Activated naive CD8-positive, alpha-beta T cell treated with anti-CD3 and anti-CD28 coated beads, Interleukin-2, amount 10 ng/mL, durations not matched to agents 7 days and 5 days (primary cell): ENCODE results near the gene ATP5F1B. TPM values are rescaled to one million over a fixed set of nuclear protein-coding genes. Genes with fewer than 3 reads are reported as not detected.
A peak's percentile ranks its signal among the peaks of the same experiment; 100 is the strongest.

ENCODE experiments used
- ATAC-seq: fragments of 150-1000 bp; cut with Tn5 transposase; one replicate; pipeline ENCODE4 v1.10.0; 2021; ENCODE audit warnings: low read depth, moderate library complexity
- POLR2A ChIA-PET: fragments of 350-600 bp; sonication (Branson Sonifier 250); formaldehyde crosslinking; loops from one replicate; lab custom pipeline; 2021; ENCODE audit warnings: antibody characterized with exemption; lab: Charles Lee
- DNase-seq: peaks from one replicate; pipeline ENCODE4 v3.0.0; 2021
- H3K27ac Mint-ChIP-seq: one replicate; pipeline ENCODE4 v1.8.0; 2022; ENCODE audit warnings: mild to moderate bottlenecking, mixed read lengths
- H3K27me3 Mint-ChIP-seq: one replicate; pipeline ENCODE4 v1.8.0; 2022; ENCODE audit warnings: mild to moderate bottlenecking, moderate library complexity, mixed read lengths
- H3K36me3 Mint-ChIP-seq: one replicate; pipeline ENCODE4 v1.8.0; 2021; ENCODE audit warnings: mild to moderate bottlenecking, mixed read lengths
- H3K4me1 Mint-ChIP-seq: one replicate; pipeline ENCODE4 v1.8.0; 2021; ENCODE audit warnings: mixed read lengths
- H3K4me3 Mint-ChIP-seq: one replicate; pipeline ENCODE4 v1.8.0; 2022; ENCODE audit warnings: mild to moderate bottlenecking, moderate library complexity, mixed read lengths
- H3K9me3 Mint-ChIP-seq: one replicate; pipeline ENCODE4 v1.8.0; 2021; ENCODE audit warnings: mixed read lengths
- total RNA-seq, 2 experiments: library from RNA; stranded (reverse); gene quantifications; one replicate each; pipeline ENCODE4 v1.2.3, GENCODE V29; 2021

The ATP5F1B gene
- total RNA-seq, 2 experiments from 2014 or later: 468 to 471 TPM

DNA sequence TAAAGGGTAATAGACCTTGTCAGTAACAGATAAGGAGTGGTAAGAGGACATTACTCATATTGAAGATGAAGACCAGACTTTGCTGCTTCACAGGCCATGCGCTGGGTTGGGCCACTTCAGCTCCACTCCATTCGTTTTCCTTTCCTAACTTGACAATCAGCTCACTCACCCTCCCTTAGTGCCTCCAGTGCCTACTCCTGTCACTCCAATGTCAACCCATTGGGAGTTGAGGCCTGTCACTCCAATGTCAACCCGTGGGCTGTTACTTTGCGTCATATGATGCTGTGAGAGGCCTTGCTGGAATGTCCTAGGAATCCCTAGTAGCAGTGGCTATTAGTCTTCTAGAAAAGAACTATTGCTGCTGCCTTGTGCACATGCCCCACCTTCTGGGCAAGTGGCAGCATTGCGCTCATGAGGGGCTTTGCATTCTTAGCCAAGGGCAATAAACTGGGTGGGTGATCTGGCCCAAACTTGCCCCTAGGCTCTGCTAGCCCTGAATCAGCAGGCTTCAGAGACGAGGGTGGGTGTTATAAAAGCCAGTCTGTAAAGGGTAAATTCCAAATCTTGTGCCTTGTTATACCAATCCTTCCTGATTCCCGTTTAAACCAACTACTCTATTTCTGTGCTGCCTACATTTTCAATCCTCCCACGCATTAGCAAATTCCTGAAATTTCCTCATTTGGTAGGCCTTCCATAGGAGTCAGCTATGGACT, 51.7 kb downstream of the ATP5F1B start:
- Mint-ChIP-seq H3K4me3 (no peak overlapping the region), H3K27ac (no peak overlapping the region), H3K36me3 (peaks cover 4% of the 10 kb centered on the region), H3K9me3 (no peaks in the 10 kb centered on the region), H3K4me1 (peaks cover 5% of the 10 kb centered on the region), H3K27me3 (no peaks in the 10 kb centered on the region)
- DNase-seq: peak; percentile 62
- peak; percentile 48 for ATAC-seq
- POLR2A ChIA-PET: no interaction called here

DNA sequence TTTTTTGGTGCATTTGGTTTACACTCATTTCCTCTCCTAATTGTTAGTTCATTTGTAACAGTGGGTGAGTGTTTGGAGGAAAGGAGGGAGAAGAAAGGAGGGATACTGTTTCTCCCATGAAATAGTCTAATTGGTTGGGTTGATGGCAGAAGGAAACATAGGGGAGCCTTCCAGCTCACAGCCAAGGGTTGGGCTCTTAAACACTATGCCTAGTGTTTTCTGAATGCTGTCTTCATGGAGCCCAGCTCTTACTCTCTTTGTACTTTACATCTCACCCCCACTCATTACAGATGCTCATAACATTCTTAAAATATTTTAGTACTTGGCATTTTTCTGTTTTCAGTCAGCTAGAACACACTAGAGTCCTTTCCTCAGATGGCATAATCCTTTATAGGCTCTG, 53.8 kb downstream of the ATP5F1B start:
- no peaks in the 10 kb centered on the region for H3K27me3 Mint-ChIP-seq
- peaks cover 5% of the 10 kb centered on the region for H3K4me1 Mint-ChIP-seq
- no peak overlapping the region for H3K4me3 Mint-ChIP-seq
- H3K27ac Mint-ChIP-seq: no peak overlapping the region
- ATAC-seq: no peak
- POLR2A ChIA-PET: interaction anchor here (0.6 to 1.3 kb wide), 2 partner anchors 31 to 100 kb away, joined by 3 to 7 read pairs; no protein-coding TSS in a partner anchor
- H3K36me3 Mint-ChIP-seq: peaks cover 3% of the 10 kb centered on the region
- no peak for DNase-seq
- H3K9me3 Mint-ChIP-seq: no peaks in the 10 kb centered on the region

GRCh38 chr12:56591126-56591525, 54.7 kb downstream of the ATP5F1B start:
- POLR2A ChIA-PET: interaction anchor here (0.6 to 1.3 kb wide), 2 partner anchors 32 to 99 kb away, joined by 3 to 7 read pairs; no protein-coding TSS in a partner anchor
- ATAC-seq: no peak
- H3K9me3 Mint-ChIP-seq: no peaks in the 10 kb centered on the region
- no peak overlapping the region for H3K27ac Mint-ChIP-seq
- H3K4me3 Mint-ChIP-seq: no peak overlapping the region
- H3K27me3 Mint-ChIP-seq: no peaks in the 10 kb centered on the region
- H3K36me3 Mint-ChIP-seq: peaks cover 4% of the 10 kb centered on the region
- peaks cover 4% of the 10 kb centered on the region for H3K4me1 Mint-ChIP-seq
- DNase-seq: no peak

GRCh38 chr12:56590237-56590830, 55.5 kb downstream of the ATP5F1B start:
- Mint-ChIP-seq H3K27me3 (no peaks in the 10 kb centered on the region), H3K4me3 (no peak overlapping the region), H3K4me1 (peaks cover 4% of the 10 kb centered on the region), H3K27ac (no peak overlapping the region), H3K36me3 (peaks cover 4% of the 10 kb centered on the region), H3K9me3 (no peaks in the 10 kb centered on the region)
- DNase-seq (no peak), ATAC-seq (peak; percentile 89)
- POLR2A ChIA-PET: interaction anchor here (1.3 kb wide), 1 partner anchor 33 kb away, joined by 3 read pairs; no protein-coding TSS in a partner anchor

GRCh38 chr12:56589783-56590182, 56.0 kb downstream of the ATP5F1B start:
- H3K4me3 Mint-ChIP-seq: no peak overlapping the region
- no peak for ATAC-seq
- H3K9me3 Mint-ChIP-seq: no peaks in the 10 kb centered on the region
- peaks cover 4% of the 10 kb centered on the region for H3K4me1 Mint-ChIP-seq
- DNase-seq: no peak
- H3K36me3 Mint-ChIP-seq: peaks cover 4% of the 10 kb centered on the region
- no peak overlapping the region for H3K27ac Mint-ChIP-seq
- POLR2A ChIA-PET: interaction anchor here (0.8 kb wide), 1 partner anchor 68 kb away, joined by 4 read pairs; the partner anchor contains the start of gene RBMS2
- H3K27me3 Mint-ChIP-seq: no peaks in the 10 kb centered on the region

Other genes with a start within 250 kb of the ATP5F1B start
- 10 to 100 TPM; 40.1 to 47.1 TPM for gene TIMELESS, start 196.6 kb downstream of the ATP5F1B start, total RNA-seq
- not detected for gene MIP, start 191.3 kb downstream of the ATP5F1B start, total RNA-seq
- gene SPRYD4, start 177.4 kb downstream of the ATP5F1B start, total RNA-seq: 1 to 10 TPM; 3.9 to 4.1 TPM
- gene GLS2, start 157.8 kb downstream of the ATP5F1B start, total RNA-seq: 1 to 10 TPM; 4.4 to 5.2 TPM
- gene RBMS2, start 124.2 kb downstream of the ATP5F1B start, total RNA-seq: 10 to 100 TPM; 10.3 to 14.5 TPM
- 100 to 1,000 TPM; 139 to 145 TPM for gene BAZ2A, start 15.7 kb downstream of the ATP5F1B start, total RNA-seq
- gene PTGES3, start 42.3 kb upstream of the ATP5F1B start, total RNA-seq: 100 to 1,000 TPM; 210 to 217 TPM
- gene NACA, start 79.3 kb upstream of the ATP5F1B start, total RNA-seq: 100 to 1,000 TPM; 878 to 882 TPM
- 10 to 100 TPM; 52.5 to 56.1 TPM for gene PRIM1, start 106.3 kb upstream of the ATP5F1B start, total RNA-seq
- 1 to 10 TPM; 1.9 to 2.4 TPM for gene HSD17B6, start 117.3 kb upstream of the ATP5F1B start, total RNA-seq